Measurements from ENCODE around the gene BTBD6.
A peak's percentile ranks its signal among the peaks of the same experiment; 100 is the strongest.

The BTBD6 gene

GRCh38 chr14:105247026-105247425, 1.3 kb upstream of the BTBD6 start:
- H3K36me3 ChIP-seq (ENCODE audit: control insufficient read depth, low read depth, low read length): no peaks in the 10 kb centered on the region
- no peak overlapping the region for H3K4me3 ChIP-seq (ENCODE audit: low read length)
- H3K27me3 ChIP-seq (ENCODE audit: control insufficient read depth, insufficient read depth, low read length): peaks cover 9% of the 10 kb centered on the region
- no peak overlapping the region for H3K9ac ChIP-seq (ENCODE audit: low read length)
- no peak overlapping the region for H3K27ac ChIP-seq (ENCODE audit: low read length)
- H3K4me1 ChIP-seq (ENCODE audit: control insufficient read depth, low read depth, low read length): no peaks in the 10 kb centered on the region
- H3K9me3 ChIP-seq (ENCODE audit: control insufficient read depth, low read depth, low read length): no peaks in the 10 kb centered on the region

GRCh38 chr14:105247715-105248367, 492 bp upstream of the BTBD6 start:
- Histone ChIP-seq H3K27ac (ENCODE audit: low read length) (no peak overlapping the region), H3K4me1 (ENCODE audit: control insufficient read depth, low read depth, low read length) (no peaks in the 10 kb centered on the region), H3K27me3 (ENCODE audit: control insufficient read depth, insufficient read depth, low read length) (peaks cover 9% of the 10 kb centered on the region)

GRCh38 chr14:105249182-105250007, 1.1 kb downstream of the BTBD6 start:
- H3K9me3 ChIP-seq (ENCODE audit: control insufficient read depth, low read depth, low read length): no peaks in the 10 kb centered on the region
- H3K4me1 ChIP-seq (ENCODE audit: control insufficient read depth, low read depth, low read length): no peaks in the 10 kb centered on the region
- H3K27me3 ChIP-seq (ENCODE audit: control insufficient read depth, insufficient read depth, low read length): peaks cover 9% of the 10 kb centered on the region
- no peak overlapping the region for H3K27ac ChIP-seq (ENCODE audit: low read length)
- H3K9ac ChIP-seq (ENCODE audit: low read length): no peak overlapping the region
- no peaks in the 10 kb centered on the region for H3K36me3 ChIP-seq (ENCODE audit: control insufficient read depth, low read depth, low read length)
- peak overlapping the region; percentile 25 for H3K4me3 ChIP-seq (ENCODE audit: low read length)

More at GRCh38 chr14:105247715-105248367, 492 bp upstream of the BTBD6 start:
- H3K9me3 ChIP-seq (ENCODE audit: control insufficient read depth, low read depth, low read length): no peaks in the 10 kb centered on the region
- peak overlapping the region; percentile 61 for H3K4me3 ChIP-seq (ENCODE audit: low read length)
- no peaks in the 10 kb centered on the region for H3K36me3 ChIP-seq (ENCODE audit: control insufficient read depth, low read depth, low read length)
- no peak overlapping the region for H3K9ac ChIP-seq (ENCODE audit: low read length)

- H3K27ac ChIP-seq (ENCODE audit: low read length): no peak overlapping the region
- H3K9ac ChIP-seq (ENCODE audit: low read length): no peak overlapping the region
- no peaks in the 10 kb centered on the region for H3K36me3 ChIP-seq (ENCODE audit: control insufficient read depth, low read depth, low read length)
- no peaks in the 10 kb centered on the region for H3K4me1 ChIP-seq (ENCODE audit: control insufficient read depth, low read depth, low read length)
- no peaks in the 10 kb centered on the region for H3K9me3 ChIP-seq (ENCODE audit: control insufficient read depth, low read depth, low read length)
- H3K4me3 ChIP-seq (ENCODE audit: low read length): no peak overlapping the region
- H3K27me3 ChIP-seq (ENCODE audit: control insufficient read depth, insufficient read depth, low read length): peaks cover 9% of the 10 kb centered on the region
Observed at GRCh38 chr14:105250008-105250366, 1.7 kb downstream of the BTBD6 start.

GRCh38 chr14:105250986-105251385, 2.7 kb downstream of the BTBD6 start:
- H3K36me3 ChIP-seq (ENCODE audit: control insufficient read depth, low read depth, low read length): no peaks in the 10 kb centered on the region
- H3K4me1 ChIP-seq (ENCODE audit: control insufficient read depth, low read depth, low read length): no peaks in the 10 kb centered on the region
- no peaks in the 10 kb centered on the region for H3K9me3 ChIP-seq (ENCODE audit: control insufficient read depth, low read depth, low read length)
- H3K27me3 ChIP-seq (ENCODE audit: control insufficient read depth, insufficient read depth, low read length): peaks cover 9% of the 10 kb centered on the region
- no peak overlapping the region for H3K27ac ChIP-seq (ENCODE audit: low read length)
- H3K4me3 ChIP-seq (ENCODE audit: low read length): no peak overlapping the region
- H3K9ac ChIP-seq (ENCODE audit: low read length): no peak overlapping the region

GRCh38 chr14:105251920-105252319, 3.6 kb downstream of the BTBD6 start:
- Histone ChIP-seq H3K4me1 (ENCODE audit: control insufficient read depth, low read depth, low read length) (no peaks in the 10 kb centered on the region), H3K36me3 (ENCODE audit: control insufficient read depth, low read depth, low read length) (no peaks in the 10 kb centered on the region), H3K27me3 (ENCODE audit: control insufficient read depth, insufficient read depth, low read length) (peaks cover 9% of the 10 kb centered on the region), H3K27ac (ENCODE audit: low read length) (no peak overlapping the region), H3K4me3 (ENCODE audit: low read length) (no peak overlapping the region), H3K9me3 (ENCODE audit: control insufficient read depth, low read depth, low read length) (no peaks in the 10 kb centered on the region), H3K9ac (ENCODE audit: low read length) (no peak overlapping the region)

- Histone ChIP-seq H3K27me3 (ENCODE audit: control insufficient read depth, insufficient read depth, low read length) (peaks cover 3% of the 10 kb centered on the region), H3K9ac (ENCODE audit: low read length) (no peak overlapping the region), H3K4me1 (ENCODE audit: control insufficient read depth, low read depth, low read length) (no peaks in the 10 kb centered on the region), H3K9me3 (ENCODE audit: control insufficient read depth, low read depth, low read length) (no peaks in the 10 kb centered on the region), H3K36me3 (ENCODE audit: control insufficient read depth, low read depth, low read length) (no peaks in the 10 kb centered on the region), H3K4me3 (ENCODE audit: low read length) (no peak overlapping the region), H3K27ac (ENCODE audit: low read length) (no peak overlapping the region)
Observed at GRCh38 chr14:105252552-105253328, 4.4 kb downstream of the BTBD6 start.

GRCh38 chr14:105253329-105253682, 5.0 kb downstream of the BTBD6 start:
- Histone ChIP-seq H3K36me3 (ENCODE audit: control insufficient read depth, low read depth, low read length) (no peaks in the 10 kb centered on the region), H3K4me1 (ENCODE audit: control insufficient read depth, low read depth, low read length) (no peaks in the 10 kb centered on the region), H3K27ac (ENCODE audit: low read length) (no peak overlapping the region), H3K9ac (ENCODE audit: low read length) (no peak overlapping the region), H3K9me3 (ENCODE audit: control insufficient read depth, low read depth, low read length) (no peaks in the 10 kb centered on the region), H3K4me3 (ENCODE audit: low read length) (no peak overlapping the region), H3K27me3 (ENCODE audit: control insufficient read depth, insufficient read depth, low read length) (no peaks in the 10 kb centered on the region)

- Histone ChIP-seq H3K9ac (ENCODE audit: low read length) (no peak overlapping the region), H3K27ac (ENCODE audit: low read length) (no peak overlapping the region), H3K9me3 (ENCODE audit: control insufficient read depth, low read depth, low read length) (no peaks in the 10 kb centered on the region), H3K27me3 (ENCODE audit: control insufficient read depth, insufficient read depth, low read length) (no peaks in the 10 kb centered on the region), H3K4me1 (ENCODE audit: control insufficient read depth, low read depth, low read length) (no peaks in the 10 kb centered on the region), H3K36me3 (ENCODE audit: control insufficient read depth, low read depth, low read length) (no peaks in the 10 kb centered on the region), H3K4me3 (ENCODE audit: low read length) (no peak overlapping the region)
Observed at GRCh38 chr14:105255021-105255507, 6.7 kb downstream of the BTBD6 start.

GRCh38 chr14:105256292-105256960, 8.1 kb downstream of the BTBD6 start:
- Histone ChIP-seq H3K9me3 (ENCODE audit: control insufficient read depth, low read depth, low read length) (no peaks in the 10 kb centered on the region), H3K4me3 (ENCODE audit: low read length) (no peak overlapping the region), H3K27ac (ENCODE audit: low read length) (no peak overlapping the region), H3K27me3 (ENCODE audit: control insufficient read depth, insufficient read depth, low read length) (no peaks in the 10 kb centered on the region), H3K9ac (ENCODE audit: low read length) (no peak overlapping the region), H3K4me1 (ENCODE audit: control insufficient read depth, low read depth, low read length) (no peaks in the 10 kb centered on the region), H3K36me3 (ENCODE audit: control insufficient read depth, low read depth, low read length) (no peaks in the 10 kb centered on the region)

- Histone ChIP-seq H3K9ac (ENCODE audit: low read length) (no peak overlapping the region), H3K9me3 (ENCODE audit: control insufficient read depth, low read depth, low read length) (no peaks in the 10 kb centered on the region), H3K36me3 (ENCODE audit: control insufficient read depth, low read depth, low read length) (no peaks in the 10 kb centered on the region), H3K4me3 (ENCODE audit: low read length) (no peak overlapping the region), H3K27me3 (ENCODE audit: control insufficient read depth, insufficient read depth, low read length) (no peaks in the 10 kb centered on the region), H3K27ac (ENCODE audit: low read length) (no peak overlapping the region), H3K4me1 (ENCODE audit: control insufficient read depth, low read depth, low read length) (no peaks in the 10 kb centered on the region)
Observed at GRCh38 chr14:105257464-105257863, 9.1 kb downstream of the BTBD6 start.
